Measurements from ENCODE around the gene KRTAP5-1.

- TF ChIP-seq, protein P1, sequence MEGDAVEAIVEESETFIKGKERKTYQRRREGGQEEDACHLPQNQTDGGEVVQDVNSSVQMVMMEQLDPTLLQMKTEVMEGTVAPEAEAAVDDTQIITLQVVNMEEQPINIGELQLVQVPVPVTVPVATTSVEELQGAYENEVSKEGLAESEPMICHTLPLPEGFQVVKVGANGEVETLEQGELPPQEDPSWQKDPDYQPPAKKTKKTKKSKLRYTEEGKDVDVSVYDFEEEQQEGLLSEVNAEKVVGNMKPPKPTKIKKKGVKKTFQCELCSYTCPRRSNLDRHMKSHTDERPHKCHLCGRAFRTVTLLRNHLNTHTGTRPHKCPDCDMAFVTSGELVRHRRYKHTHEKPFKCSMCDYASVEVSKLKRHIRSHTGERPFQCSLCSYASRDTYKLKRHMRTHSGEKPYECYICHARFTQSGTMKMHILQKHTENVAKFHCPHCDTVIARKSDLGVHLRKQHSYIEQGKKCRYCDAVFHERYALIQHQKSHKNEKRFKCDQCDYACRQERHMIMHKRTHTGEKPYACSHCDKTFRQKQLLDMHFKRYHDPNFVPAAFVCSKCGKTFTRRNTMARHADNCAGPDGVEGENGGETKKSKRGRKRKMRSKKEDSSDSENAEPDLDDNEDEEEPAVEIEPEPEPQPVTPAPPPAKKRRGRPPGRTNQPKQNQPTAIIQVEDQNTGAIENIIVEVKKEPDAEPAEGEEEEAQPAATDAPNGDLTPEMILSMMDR (IDR thresholded peaks at IDR 0.05; ENCODE audit: insufficient read depth, low read length): no peak
- TF ChIP-seq POLR2AphosphoS5 (IDR thresholded peaks at IDR 0.05; ENCODE audit: low read depth): no peak
Measured at GRCh38 chr11:1570531-1570895, 14.6 kb downstream of the KRTAP5-1 start.
